HCT116 (cell line): ENCODE measurements around the gene DPF3.

Experiments
- CTCF ChIP-seq, 3 experiments: fragments of 200-600 bp in 1 of 3; sonication (generic) in 1 of 3; IDR thresholded peaks in 2 of 3; conservative IDR thresholded peaks in 1 of 3; 2 replicates each; pipeline ENCODE4 v1.5.1; 2012 to 2017; ENCODE audit warnings: low read depth in 2 of 3, low read length in 2 of 3, antibody characterized with exemption in 1 of 3, borderline replicate concordance in 1 of 3, control low read depth in 1 of 3, mild to moderate bottlenecking in 1 of 3, mixed read lengths in 1 of 3, mixed run types in 1 of 3, moderate library complexity in 1 of 3; ENCODE audit not compliant: insufficient read depth in 1 of 3
- JUND ChIP-seq: IDR thresholded peaks from 2 replicates; pipeline ENCODE4 v1.6.1; 2012

- TF ChIP-seq CTCF (IDR thresholded peaks at IDR 0.05 in 2 of 3, conservative IDR thresholded peaks at IDR 0.05 in 1 of 3; ENCODE audit: borderline replicate concordance in 1 of 3, insufficient read depth in 1 of 3, low read depth in 2 of 3, low read length in 2 of 3) (0 out of 6 replicates have a peak, but pooled peaks of 1 of the 3 experiments have one; percentile 16), JUND (no peak)
Measured at GRCh38 chr14:72736308-72736707, 157.6 kb downstream of the DPF3 start.
